Measurements from ENCODE around the gene IRS1. TPM values are rescaled to one million over a fixed set of nuclear protein-coding genes. Genes with fewer than 3 reads are reported as not detected.
A peak's percentile ranks its signal among the peaks of the same experiment; 100 is the strongest.

IRS1 gene
- polyA plus RNA-seq, 1 donor (not counting 4 experiments of a cell fraction or from before 2014, with no cell fraction given), result 11.2 TPM

DNA sequence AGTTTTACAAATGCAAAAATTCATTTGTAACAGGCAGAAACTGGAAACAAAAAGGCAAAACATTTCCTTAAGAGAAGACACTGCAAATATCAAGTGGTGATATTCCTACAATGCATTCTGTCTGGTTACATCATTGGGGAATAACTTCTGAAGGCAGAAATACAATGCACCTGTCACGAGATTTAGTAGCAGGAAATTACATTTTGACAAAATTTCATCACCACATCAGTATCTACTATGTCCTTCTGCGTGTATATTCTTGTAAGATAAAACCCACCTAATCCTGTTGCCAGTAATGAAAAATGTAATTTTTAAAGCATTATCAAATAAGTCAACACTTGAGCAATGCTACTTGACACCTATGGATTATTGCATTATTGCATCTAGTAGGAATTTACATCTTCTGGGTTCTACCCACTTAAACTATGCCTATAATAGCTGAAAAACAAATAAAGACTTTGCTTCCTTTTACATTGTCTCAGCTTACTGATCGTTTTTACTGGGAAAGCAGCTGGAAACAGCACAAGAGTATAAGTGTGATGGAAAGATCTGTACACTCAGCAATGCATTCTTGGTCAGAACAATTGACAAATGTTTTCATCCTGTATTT, 59.5 kb downstream of the IRS1 start:
- no peak overlapping the region for H2AFZ ChIP-seq (ENCODE audit: control insufficient read depth, low read length)
- TF ChIP-seq EZH2 (IDR thresholded peaks at IDR 0.05; ENCODE audit: low read length) (no peak), CTCF (optimal IDR thresholded peaks at IDR 0.05 in 1 of 3, IDR thresholded peaks at IDR 0.05 in 1 of 3, conservative IDR thresholded peaks at IDR 0.05 in 1 of 3; ENCODE audit: extremely low read depth in 1 of 3, insufficient read depth in 2 of 3, low read length in 3 of 3) (no peak)
- H4K20me1 ChIP-seq (ENCODE audit: control insufficient read depth, extremely low read depth, insufficient read depth, low read length), result no peaks in the 10 kb centered on the region
- peaks cover 9% of the 10 kb centered on the region for H3K79me2 ChIP-seq (ENCODE audit: control insufficient read depth, insufficient read depth, low read length)
- DNase-seq (ENCODE audit: low read depth, low spot score), result no peak
- no peaks in the 10 kb centered on the region for H3K4me1 ChIP-seq (ENCODE audit: control insufficient read depth, extremely low read depth, insufficient read depth, low read length)
- dilution Hi-C loops (cut with MboI; ENCODE audit: extremely low pct_ligation_motif_present, low sequenced_read_pairs), result no loop called here
- H3K27ac ChIP-seq (ENCODE audit: control insufficient read depth, insufficient read depth, low read length), result no peak overlapping the region
- no peak overlapping the region for H3K4me2 ChIP-seq (ENCODE audit: control insufficient read depth, extremely low read depth, insufficient read depth, low read depth, low read length)
- H3K4me3 ChIP-seq (ENCODE audit: control insufficient read depth in 2 of 3, extremely low read depth in 1 of 3, insufficient read depth in 2 of 3, low read depth in 1 of 3, low read length in 3 of 3), result no peak overlapping the region
- peaks cover 3 to 11% of the 10 kb centered on the region in 2 experiments for H3K36me3 ChIP-seq (ENCODE audit: control insufficient read depth in 2 of 2, extremely low read depth in 1 of 2, insufficient read depth in 2 of 2, low read length in 2 of 2)
- H3K9me1 ChIP-seq (ENCODE audit: control insufficient read depth, extremely low read depth, insufficient read depth, low read length), result no peaks in the 10 kb centered on the region
- no peaks in the 10 kb centered on the region for H3K27me3 ChIP-seq (ENCODE audit: control insufficient read depth, extremely low read depth, insufficient read depth, low read length)
- peak; percentile 17 for FAIRE-seq
- no peak overlapping the region for H3K9ac ChIP-seq (ENCODE audit: control insufficient read depth, extremely low read depth, insufficient read depth, low read length)
- no peaks in the 10 kb centered on the region for H3K9me3 ChIP-seq (ENCODE audit: control insufficient read depth, low read depth, low read length)

DNA sequence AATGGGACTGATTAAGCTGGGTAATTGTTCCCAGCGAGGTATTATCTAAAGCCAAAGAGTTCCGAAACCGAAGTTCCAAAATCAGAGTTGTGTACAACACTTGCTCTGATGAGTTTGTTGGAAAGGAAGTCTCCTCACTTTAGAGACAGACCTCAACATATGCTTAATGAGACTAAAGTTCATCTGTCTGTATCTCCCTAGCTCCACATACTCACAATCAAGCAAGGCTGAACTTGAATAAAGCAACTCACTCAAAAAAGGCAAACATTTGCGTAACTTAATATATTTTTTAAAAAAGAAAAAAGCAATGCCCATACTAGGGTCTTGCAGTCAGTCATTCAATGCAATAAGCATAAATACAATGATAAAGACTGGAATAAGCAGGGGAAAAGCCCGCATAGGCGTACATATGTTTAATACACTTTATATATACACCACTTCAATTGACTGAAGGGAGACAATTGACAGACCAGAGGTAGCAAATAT, 60.0 kb downstream of the IRS1 start:
- Histone ChIP-seq H2AFZ (ENCODE audit: control insufficient read depth, low read length) (no peak overlapping the region), H3K9me1 (ENCODE audit: control insufficient read depth, extremely low read depth, insufficient read depth, low read length) (no peaks in the 10 kb centered on the region), H3K79me2 (ENCODE audit: control insufficient read depth, insufficient read depth, low read length) (peaks cover 9% of the 10 kb centered on the region), H3K4me1 (ENCODE audit: control insufficient read depth, extremely low read depth, insufficient read depth, low read length) (no peaks in the 10 kb centered on the region), H3K9me3 (ENCODE audit: control insufficient read depth, low read depth, low read length) (no peaks in the 10 kb centered on the region), H3K27me3 (ENCODE audit: control insufficient read depth, extremely low read depth, insufficient read depth, low read length) (no peaks in the 10 kb centered on the region), H4K20me1 (ENCODE audit: control insufficient read depth, extremely low read depth, insufficient read depth, low read length) (no peaks in the 10 kb centered on the region), H3K9ac (ENCODE audit: control insufficient read depth, extremely low read depth, insufficient read depth, low read length) (no peak overlapping the region), H3K36me3 (ENCODE audit: control insufficient read depth in 2 of 2, extremely low read depth in 1 of 2, insufficient read depth in 2 of 2, low read length in 2 of 2) (peaks cover 3 to 11% of the 10 kb centered on the region in 2 experiments), H3K4me2 (ENCODE audit: control insufficient read depth, extremely low read depth, insufficient read depth, low read depth, low read length) (no peak overlapping the region), H3K4me3 (ENCODE audit: control insufficient read depth in 2 of 3, extremely low read depth in 1 of 3, insufficient read depth in 2 of 3, low read depth in 1 of 3, low read length in 3 of 3) (no peak overlapping the region), H3K27ac (ENCODE audit: control insufficient read depth, insufficient read depth, low read length) (no peak overlapping the region)
- FAIRE-seq (no peak), DNase-seq (ENCODE audit: low read depth, low spot score) (no peak)
- dilution Hi-C loops (cut with MboI; ENCODE audit: extremely low pct_ligation_motif_present, low sequenced_read_pairs), result no loop called here
- TF ChIP-seq EZH2 (IDR thresholded peaks at IDR 0.05; ENCODE audit: low read length) (no peak), CTCF (optimal IDR thresholded peaks at IDR 0.05 in 1 of 3, IDR thresholded peaks at IDR 0.05 in 1 of 3, conservative IDR thresholded peaks at IDR 0.05 in 1 of 3; ENCODE audit: extremely low read depth in 1 of 3, insufficient read depth in 2 of 3, low read length in 3 of 3) (no peak)

All from keratinocyte (primary cell).